Ovary (tissue), 3 donors: Measurements from ENCODE around the gene ATP5ME.

Source experiments
- CTCF ChIP-seq, 3 donors: fragments of 450-650 bp in 2 of 3; fragments of 200-600 bp in 1 of 3; IDR thresholded peaks; one replicate each; pipeline versions ENCODE4 v1.5.1 to v1.8.0; 2016 to 2022; ENCODE audit warnings: antibody characterized with exemption in 3 of 3, mild to moderate bottlenecking in 1 of 3
- EP300 ChIP-seq: sonication (generic); formaldehyde crosslinking; IDR thresholded peaks from one replicate; pipeline ENCODE4 v1.6.1; 2017; ENCODE audit warnings: antibody characterized with exemption
- POLR2A ChIP-seq: fragments of 450-650 bp; IDR thresholded peaks from one replicate; pipeline ENCODE4 v1.6.1; 2017; ENCODE audit warnings: antibody characterized with exemption, mild to moderate bottlenecking, moderate library complexity
- donor health status: DM: no; HTN: no; CAD: no.

GRCh38 chr4:647481-647880, 26.6 kb downstream of the ATP5ME start:
- TF ChIP-seq CTCF (IDR thresholded peaks at IDR 0.05) (no peak), POLR2A (no peak), EP300 (no peak)
